Lung (tissue), 12 donors: ENCODE measurements around the gene TMEM145. TPM values are rescaled to one million over a fixed set of nuclear protein-coding genes. Genes with fewer than 3 reads are reported as not detected.
A peak's percentile ranks its signal among the peaks of the same experiment; 100 is the strongest.

Source experiments
- ATAC-seq: fragments of 200-7000 bp; cut with Tn5 transposase; one replicate; pipeline ENCODE4 v1.9.1; 2020; ENCODE audit warnings: moderate number of reproducible peaks; ENCODE audit not compliant: insufficient read depth, low FRiP score
- DNase-seq, 3 donors: peaks; one replicate each; pipeline ENCODE4 v3.0.0-alpha.2; 2013 to 2017
- H3K27ac ChIP-seq, 2 donors: one replicate each; pipeline ENCODE4 v1.5.1; 2013; ENCODE audit warnings: mild to moderate bottlenecking in 2 of 2, moderate library complexity in 2 of 2, control low read depth in 1 of 2, inconsistent platforms in 1 of 2, low read depth in 1 of 2, low read length in 1 of 2
- H3K27me3 ChIP-seq, 3 donors: one replicate each; pipeline ENCODE4 v1.5.1; 2013; ENCODE audit warnings: low read length in 2 of 3; ENCODE audit not compliant: control insufficient read depth in 3 of 3, insufficient read depth in 3 of 3
- H3K36me3 ChIP-seq, 4 donors: one replicate each; pipeline ENCODE4 v1.5.1; 2013; ENCODE audit warnings: low read length in 4 of 4, mild to moderate bottlenecking in 1 of 4, moderate library complexity in 1 of 4; ENCODE audit not compliant: control insufficient read depth in 4 of 4, insufficient read depth in 4 of 4
- H3K4me1 ChIP-seq, 5 donors: one replicate each; pipeline ENCODE4 v1.5.1; 2013; ENCODE audit warnings: low read length in 5 of 5, mild to moderate bottlenecking in 2 of 5, moderate library complexity in 1 of 5; ENCODE audit not compliant: control insufficient read depth in 5 of 5, insufficient read depth in 5 of 5
- H3K4me3 ChIP-seq: one replicate; pipeline ENCODE4 v1.5.1; 2013; ENCODE audit warnings: mild to moderate bottlenecking, control low read depth, moderate library complexity
- H3K9ac ChIP-seq, 2 donors: one replicate each; pipeline ENCODE4 v1.5.1; 2013; ENCODE audit warnings: low read length in 2 of 2, control low read depth in 1 of 2; ENCODE audit not compliant: insufficient read depth in 1 of 2
- H3K9me3 ChIP-seq, 4 donors: one replicate each; pipeline ENCODE4 v1.5.1; 2013; ENCODE audit warnings: low read length in 3 of 4, mild to moderate bottlenecking in 1 of 4, moderate library complexity in 1 of 4; ENCODE audit not compliant: control insufficient read depth in 4 of 4, insufficient read depth in 3 of 4
- WGBS, 2 donors: extraction: QIAGEN DNeasy Blood & Tissue Kit; methylation state at CpG; one replicate each; pipeline ENCODE4 v1.1.7; 2013; 5-methylcytosine and 5-hydroxymethylcytosine counted together
- polyA plus RNA-seq, 2 donors: library from polyadenylated mRNA; stranded (reverse); fragments of 200-250 nt; gene quantifications; one replicate each; pipeline ENCODE4 v1.2.1, GENCODE V29; 2013
- total RNA-seq, 2 donors: library from RNA; depleted of rRNA in 1 of 2; stranded (reverse); fragments of >200 nt in 1 of 2; gene quantifications; one replicate each; pipeline ENCODE4 v1.2.1, GENCODE V29; 2014 to 2021
- TF ChIP-seq, protein P1 (sequence below): IDR thresholded peaks from 2 replicates; pipeline ENCODE4 v1.5.1; 2012; ENCODE audit warnings: mild to moderate bottlenecking; ENCODE audit errors: control extremely low read depth, extremely low read depth
- donor health status: control.
- donor health status: control.
- donor health status: Bipolar disorder and iron deficiency.
- donor health status: healthy.
- donor health status: DM: yes; HTN: yes; CAD: no.

The TMEM145 gene
- total and polyA plus RNA-seq, 4 donors = 0.12 to 0.95 (median 0.40) TPM; not detected in 1

- peaks cover 0 to 20% (median 15%) of the 10 kb centered on the region in 5 donors for H3K4me1 ChIP-seq
- H3K9ac ChIP-seq = no peak overlapping the region
- H3K9me3 ChIP-seq = peaks cover 0 to 2% (median 0%) of the 10 kb centered on the region in 4 donors
- DNase-seq (no peak), ATAC-seq (no peak)
- H3K27me3 ChIP-seq = peaks cover 7 to 21% (median 20%) of the 10 kb centered on the region in 3 donors
- no peak overlapping the region for H3K27ac ChIP-seq
- H3K36me3 ChIP-seq = no peaks in the 10 kb centered on the region
- no peak overlapping the region for H3K4me3 ChIP-seq
- TF ChIP-seq, protein P1, sequence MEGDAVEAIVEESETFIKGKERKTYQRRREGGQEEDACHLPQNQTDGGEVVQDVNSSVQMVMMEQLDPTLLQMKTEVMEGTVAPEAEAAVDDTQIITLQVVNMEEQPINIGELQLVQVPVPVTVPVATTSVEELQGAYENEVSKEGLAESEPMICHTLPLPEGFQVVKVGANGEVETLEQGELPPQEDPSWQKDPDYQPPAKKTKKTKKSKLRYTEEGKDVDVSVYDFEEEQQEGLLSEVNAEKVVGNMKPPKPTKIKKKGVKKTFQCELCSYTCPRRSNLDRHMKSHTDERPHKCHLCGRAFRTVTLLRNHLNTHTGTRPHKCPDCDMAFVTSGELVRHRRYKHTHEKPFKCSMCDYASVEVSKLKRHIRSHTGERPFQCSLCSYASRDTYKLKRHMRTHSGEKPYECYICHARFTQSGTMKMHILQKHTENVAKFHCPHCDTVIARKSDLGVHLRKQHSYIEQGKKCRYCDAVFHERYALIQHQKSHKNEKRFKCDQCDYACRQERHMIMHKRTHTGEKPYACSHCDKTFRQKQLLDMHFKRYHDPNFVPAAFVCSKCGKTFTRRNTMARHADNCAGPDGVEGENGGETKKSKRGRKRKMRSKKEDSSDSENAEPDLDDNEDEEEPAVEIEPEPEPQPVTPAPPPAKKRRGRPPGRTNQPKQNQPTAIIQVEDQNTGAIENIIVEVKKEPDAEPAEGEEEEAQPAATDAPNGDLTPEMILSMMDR = no peak
- WGBS, 2 donors = 3 to 4% methylated on average over 35 to 38 of the region's 38 CpGs
Observed at GRCh38 chr19:42324655-42325307, 11.7 kb downstream of the TMEM145 start.

DNA sequence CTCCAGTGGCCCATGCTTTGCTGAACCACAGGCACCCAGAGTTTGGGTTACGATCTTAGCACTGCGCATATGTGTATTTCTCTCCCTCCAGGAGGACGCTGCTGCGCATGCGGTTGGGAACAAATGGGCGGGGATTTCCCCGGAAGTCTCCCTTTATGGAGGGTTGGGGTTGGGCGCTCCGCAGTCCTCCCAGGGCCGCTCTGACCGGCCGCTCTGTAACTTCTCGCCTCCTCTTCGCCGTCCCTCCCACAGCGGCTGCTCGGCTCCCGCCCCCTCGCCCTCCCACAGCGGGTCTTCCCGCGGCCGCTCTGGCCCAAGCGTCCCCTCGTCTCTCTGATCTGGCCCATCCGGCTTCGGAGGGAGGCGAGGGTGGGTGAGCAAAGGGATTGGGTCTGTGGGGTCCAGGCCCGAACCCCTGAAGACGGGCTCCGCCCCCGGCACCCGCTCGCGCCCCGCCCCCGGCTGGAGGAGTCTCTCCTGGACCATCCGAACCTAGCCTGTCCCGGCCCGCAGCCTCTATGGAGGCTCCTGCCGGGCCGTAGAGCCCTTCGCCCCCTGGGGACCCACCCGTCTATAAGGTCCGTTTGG, 12.3 kb downstream of the TMEM145 start, which contains the start of gene MEGF8:
Gene MEGF8 (plus strand): TSS at position 328 of the 588 bp plus-strand sequence. CDS start 609 bp downstream, outside the sequence.
- Histone ChIP-seq H3K9ac (peak within 1 kb of the TSS; percentile 76 to 87), H3K4me3 (peak within 1 kb of the TSS; percentile 79), H3K4me1 (peaks cover 0 to 21% (median 15%) of the 10 kb centered on the region in 5 donors), H3K9me3 (peaks cover 0 to 2% (median 0%) of the 10 kb centered on the region in 4 donors), H3K36me3 (no peaks in the 10 kb centered on the region), H3K27me3 (peaks cover 7 to 21% (median 20%) of the 10 kb centered on the region in 3 donors), H3K27ac (peak within 1 kb of the TSS; percentile 57 to 61)
- ATAC-seq (peak; percentile 98), DNase-seq (peak; percentile 99 to 100 (median 99))
- 0% methylated on average over 44 to 45 of the region's 45 CpGs for WGBS, 2 donors
- TF ChIP-seq, protein P1 = peak; percentile 81

GRCh38 chr19:42325896-42326771, 13.0 kb downstream of the TMEM145 start:
- 5 to 7% methylated on average over 37 of the region's 37 CpGs for WGBS, 2 donors
- peak; percentile 4 for ATAC-seq
- Histone ChIP-seq H3K9ac (peak overlapping the region; percentile 76 to 87), H3K9me3 (peaks cover 0 to 2% (median 0%) of the 10 kb centered on the region in 4 donors), H3K4me1 (peaks cover 0 to 21% (median 15%) of the 10 kb centered on the region in 5 donors), H3K4me3 (peak overlapping the region; percentile 79), H3K36me3 (no peaks in the 10 kb centered on the region), H3K27me3 (peaks cover 7 to 21% (median 20%) of the 10 kb centered on the region in 3 donors), H3K27ac (peak overlapping the region; percentile 24 to 61)
- no peak for DNase-seq
- TF ChIP-seq, protein P1 = no peak
